Measurements from ENCODE around the gene RAB11A.

RAB11A gene

GRCh38 chr15:65856821-65857455 lies 12.4 kb upstream of the RAB11A start:
- no peaks in the 10 kb centered on the region for H4K20me1 ChIP-seq (ENCODE audit: control insufficient read depth, insufficient read depth, low read depth, low read length)
- no peak overlapping the region for H3K27ac ChIP-seq (ENCODE audit: low read depth, low read length)
- no peaks in the 10 kb centered on the region for H3K36me3 ChIP-seq (ENCODE audit: control insufficient read depth, low read length)
- H3F3A ChIP-seq (ENCODE audit: control insufficient read depth, insufficient read depth), result peaks cover 17% of the 10 kb centered on the region
- no peaks in the 10 kb centered on the region for H3K9me2 ChIP-seq (replicated peaks; ENCODE audit: control insufficient read depth, low read length)
- H3K4me1 ChIP-seq (ENCODE audit: control insufficient read depth, low read length), result peaks cover 8% of the 10 kb centered on the region
- peak; percentile 95 for TF ChIP-seq CTCF (IDR thresholded peaks at IDR 0.05; ENCODE audit: low read depth, low read length, poor library complexity, severe bottlenecking)
- no peak for TF ChIP-seq EZH2phosphoT487 (IDR thresholded peaks at IDR 0.05; ENCODE audit: borderline replicate concordance, low read length)
- H3K4me3 ChIP-seq (ENCODE audit: low read length), result no peak overlapping the region
- no peaks in the 10 kb centered on the region for H3K27me3 ChIP-seq (ENCODE audit: control insufficient read depth, low read length)
- H3K4me2 ChIP-seq (ENCODE audit: low read length), result no peak overlapping the region
- no peaks in the 10 kb centered on the region for H3K79me2 ChIP-seq (ENCODE audit: control insufficient read depth, low read length)
- no peaks in the 10 kb centered on the region for H3K9me3 ChIP-seq (ENCODE audit: control insufficient read depth, insufficient read depth, low read length)

GRCh38 chr15:65857718-65858402 lies 11.4 kb upstream of the RAB11A start:
- Histone ChIP-seq H3K4me2 (ENCODE audit: low read length) (peak overlapping the region; percentile 1; the same call in 1 of the 2 replicates), H3F3A (ENCODE audit: control insufficient read depth, insufficient read depth) (peaks cover 17% of the 10 kb centered on the region), H3K36me3 (ENCODE audit: control insufficient read depth, low read length) (no peaks in the 10 kb centered on the region), H3K9me3 (ENCODE audit: control insufficient read depth, insufficient read depth, low read length) (no peaks in the 10 kb centered on the region), H3K27me3 (ENCODE audit: control insufficient read depth, low read length) (no peaks in the 10 kb centered on the region), H3K79me2 (ENCODE audit: control insufficient read depth, low read length) (no peaks in the 10 kb centered on the region), H3K4me3 (ENCODE audit: low read length) (no peak overlapping the region), H4K20me1 (ENCODE audit: control insufficient read depth, insufficient read depth, low read depth, low read length) (no peaks in the 10 kb centered on the region), H3K27ac (ENCODE audit: low read depth, low read length) (no peak overlapping the region), H3K4me1 (ENCODE audit: control insufficient read depth, low read length) (peaks cover 15% of the 10 kb centered on the region), H3K9me2 (replicated peaks; ENCODE audit: control insufficient read depth, low read length) (no peaks in the 10 kb centered on the region)
- TF ChIP-seq EZH2phosphoT487 (IDR thresholded peaks at IDR 0.05; ENCODE audit: borderline replicate concordance, low read length), result no peak
- no peak for TF ChIP-seq CTCF (IDR thresholded peaks at IDR 0.05; ENCODE audit: low read depth, low read length, poor library complexity, severe bottlenecking)

- peaks cover 19% of the 10 kb centered on the region for H3K4me1 ChIP-seq (ENCODE audit: control insufficient read depth, low read length)
- H3K27ac ChIP-seq (ENCODE audit: low read depth, low read length), result no peak overlapping the region
- no peak for TF ChIP-seq EZH2phosphoT487 (IDR thresholded peaks at IDR 0.05; ENCODE audit: borderline replicate concordance, low read length)
- peak; percentile 86 for TF ChIP-seq CTCF (IDR thresholded peaks at IDR 0.05; ENCODE audit: low read depth, low read length, poor library complexity, severe bottlenecking)
- no peaks in the 10 kb centered on the region for H3K79me2 ChIP-seq (ENCODE audit: control insufficient read depth, low read length)
- H3K4me2 ChIP-seq (ENCODE audit: low read length), result peak overlapping the region; percentile 55
- H3K4me3 ChIP-seq (ENCODE audit: low read length), result peak overlapping the region; percentile 12
- no peaks in the 10 kb centered on the region for H3K36me3 ChIP-seq (ENCODE audit: control insufficient read depth, low read length)
- no peaks in the 10 kb centered on the region for H4K20me1 ChIP-seq (ENCODE audit: control insufficient read depth, insufficient read depth, low read depth, low read length)
- H3K27me3 ChIP-seq (ENCODE audit: control insufficient read depth, low read length), result no peaks in the 10 kb centered on the region
- no peaks in the 10 kb centered on the region for H3K9me2 ChIP-seq (replicated peaks; ENCODE audit: control insufficient read depth, low read length)
- H3K9me3 ChIP-seq (ENCODE audit: control insufficient read depth, insufficient read depth, low read length), result no peaks in the 10 kb centered on the region
- H3F3A ChIP-seq (ENCODE audit: control insufficient read depth, insufficient read depth), result peaks cover 10% of the 10 kb centered on the region
Observed at GRCh38 chr15:65862682-65863081, 6.6 kb upstream of the RAB11A start.

Measured in DOHH2 (cell line).